ENCODE data around the gene KRTAP9-4. TPM values are rescaled to one million over a fixed set of nuclear protein-coding genes. Genes with fewer than 3 reads are reported as not detected.
"Not testable (repeated sequence)": the region's sequence is repeated elsewhere in the genome, so short reads cannot be mapped to it uniquely, and the experiment has no call there.

Gene KRTAP9-4
- total RNA-seq, 6 experiments from 2014 or later: not detected

- Histone ChIP-seq H3K27ac (no peak overlapping the region), H3K4me3 (no peak overlapping the region), H3K4me1 (no peaks in the 10 kb centered on the region), H3K9me3 (no peaks in the 10 kb centered on the region), H3K36me3 (no peaks in the 10 kb centered on the region), H3K27me3 (no peaks in the 10 kb centered on the region)
- ATAC-seq: no peak
- intact Hi-C loops (cut with DNase I): no loop called here
- WGBS (ENCODE audit: insufficient coverage, low coverage, low lambda C conversion rate, missing lambda C conversion rate): 76% methylated on average over 4 of the region's 6 CpGs
- no peak for DNase-seq
- TF ChIP-seq POLR2A (IDR thresholded peaks at IDR 0.05): no peak
- TF ChIP-seq, protein P1, sequence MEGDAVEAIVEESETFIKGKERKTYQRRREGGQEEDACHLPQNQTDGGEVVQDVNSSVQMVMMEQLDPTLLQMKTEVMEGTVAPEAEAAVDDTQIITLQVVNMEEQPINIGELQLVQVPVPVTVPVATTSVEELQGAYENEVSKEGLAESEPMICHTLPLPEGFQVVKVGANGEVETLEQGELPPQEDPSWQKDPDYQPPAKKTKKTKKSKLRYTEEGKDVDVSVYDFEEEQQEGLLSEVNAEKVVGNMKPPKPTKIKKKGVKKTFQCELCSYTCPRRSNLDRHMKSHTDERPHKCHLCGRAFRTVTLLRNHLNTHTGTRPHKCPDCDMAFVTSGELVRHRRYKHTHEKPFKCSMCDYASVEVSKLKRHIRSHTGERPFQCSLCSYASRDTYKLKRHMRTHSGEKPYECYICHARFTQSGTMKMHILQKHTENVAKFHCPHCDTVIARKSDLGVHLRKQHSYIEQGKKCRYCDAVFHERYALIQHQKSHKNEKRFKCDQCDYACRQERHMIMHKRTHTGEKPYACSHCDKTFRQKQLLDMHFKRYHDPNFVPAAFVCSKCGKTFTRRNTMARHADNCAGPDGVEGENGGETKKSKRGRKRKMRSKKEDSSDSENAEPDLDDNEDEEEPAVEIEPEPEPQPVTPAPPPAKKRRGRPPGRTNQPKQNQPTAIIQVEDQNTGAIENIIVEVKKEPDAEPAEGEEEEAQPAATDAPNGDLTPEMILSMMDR (IDR thresholded peaks at IDR 0.05): no peak
Measured at GRCh38 chr17:41226051-41226450, 23.4 kb upstream of the KRTAP9-4 start.

- no CpG with 5 or more reads among the region's 4 CpGs for WGBS (ENCODE audit: insufficient coverage, low coverage, low lambda C conversion rate, missing lambda C conversion rate)
- H3K36me3 ChIP-seq; intact Hi-C loops (cut with DNase I); H3K9me3 ChIP-seq; H3K4me3 ChIP-seq; H3K27ac ChIP-seq; H3K4me1 ChIP-seq; ATAC-seq; DNase-seq; H3K27me3 ChIP-seq: not testable (repeated sequence)
Measured at GRCh38 chr17:41226598-41227095, 22.8 kb upstream of the KRTAP9-4 start, which contains the start of gene KRTAP9-2. KRTAP9-2 (plus strand) TSS chr17:41226648; CDS start chr17:41226655, 7 bp downstream.

DNA sequence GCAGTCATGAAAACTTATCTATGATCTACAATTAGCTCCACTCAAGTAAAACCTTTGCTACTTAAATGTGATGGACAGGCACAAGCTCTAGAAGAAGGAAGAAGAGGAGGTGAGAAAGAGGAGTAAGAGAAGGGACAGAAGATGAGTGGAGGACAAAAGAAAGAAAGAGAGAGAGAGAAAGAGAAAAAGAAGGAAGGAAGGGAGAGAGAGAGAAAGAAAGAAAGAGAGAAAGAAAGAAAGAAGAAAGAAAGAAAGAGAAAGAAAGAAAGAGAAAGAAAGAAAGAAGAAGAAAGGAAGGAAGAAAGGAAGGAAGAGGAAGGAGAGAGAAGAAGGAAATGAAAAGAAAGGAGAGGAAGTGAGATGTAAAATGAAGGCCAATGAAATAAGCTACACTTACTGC, 19.4 kb upstream of the KRTAP9-4 start:
- H3K36me3 ChIP-seq: no peaks in the 10 kb centered on the region
- no peak overlapping the region for H3K27ac ChIP-seq
- H3K27me3 ChIP-seq: no peaks in the 10 kb centered on the region
- no peak overlapping the region for H3K4me3 ChIP-seq
- no peak for DNase-seq
- no peak for ATAC-seq
- H3K4me1 ChIP-seq: no peaks in the 10 kb centered on the region
- no peak for TF ChIP-seq POLR2A (IDR thresholded peaks at IDR 0.05)
- TF ChIP-seq, protein P1 (IDR thresholded peaks at IDR 0.05): no peak
- intact Hi-C loops (cut with DNase I): no loop called here
- no peaks in the 10 kb centered on the region for H3K9me3 ChIP-seq

DNA sequence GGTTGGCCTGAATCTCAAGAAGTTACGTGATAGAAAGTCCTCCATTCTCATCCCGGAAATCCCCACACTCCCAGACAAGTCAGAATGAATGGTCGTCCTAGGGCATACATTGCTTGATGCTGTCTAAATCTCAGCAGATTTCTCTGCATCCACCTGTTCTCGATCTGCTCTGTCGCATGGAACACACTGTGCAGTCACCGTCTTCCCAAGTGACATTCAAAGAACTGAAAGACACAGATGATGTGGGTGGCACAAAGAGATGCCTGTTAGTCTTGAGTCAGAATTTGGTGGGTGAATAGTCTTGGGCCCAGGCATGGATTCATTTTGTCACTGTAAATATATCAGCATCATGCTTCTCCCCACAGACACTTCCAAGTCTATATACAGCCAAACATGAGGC, 17.8 kb upstream of the KRTAP9-4 start:
- no peaks in the 10 kb centered on the region for H3K4me1 ChIP-seq
- no peak for ATAC-seq
- intact Hi-C loops (cut with DNase I): no loop called here
- DNase-seq: no peak
- H3K27me3 ChIP-seq: no peaks in the 10 kb centered on the region
- H3K9me3 ChIP-seq: no peaks in the 10 kb centered on the region
- H3K27ac ChIP-seq: no peak overlapping the region
- H3K4me3 ChIP-seq: no peak overlapping the region
- TF ChIP-seq POLR2A (IDR thresholded peaks at IDR 0.05): no peak
- TF ChIP-seq, protein P1 (IDR thresholded peaks at IDR 0.05): no peak
- no peaks in the 10 kb centered on the region for H3K36me3 ChIP-seq
- 64% methylated on average over 4 of the region's 6 CpGs for WGBS (ENCODE audit: insufficient coverage, low coverage, low lambda C conversion rate, missing lambda C conversion rate)

DNA sequence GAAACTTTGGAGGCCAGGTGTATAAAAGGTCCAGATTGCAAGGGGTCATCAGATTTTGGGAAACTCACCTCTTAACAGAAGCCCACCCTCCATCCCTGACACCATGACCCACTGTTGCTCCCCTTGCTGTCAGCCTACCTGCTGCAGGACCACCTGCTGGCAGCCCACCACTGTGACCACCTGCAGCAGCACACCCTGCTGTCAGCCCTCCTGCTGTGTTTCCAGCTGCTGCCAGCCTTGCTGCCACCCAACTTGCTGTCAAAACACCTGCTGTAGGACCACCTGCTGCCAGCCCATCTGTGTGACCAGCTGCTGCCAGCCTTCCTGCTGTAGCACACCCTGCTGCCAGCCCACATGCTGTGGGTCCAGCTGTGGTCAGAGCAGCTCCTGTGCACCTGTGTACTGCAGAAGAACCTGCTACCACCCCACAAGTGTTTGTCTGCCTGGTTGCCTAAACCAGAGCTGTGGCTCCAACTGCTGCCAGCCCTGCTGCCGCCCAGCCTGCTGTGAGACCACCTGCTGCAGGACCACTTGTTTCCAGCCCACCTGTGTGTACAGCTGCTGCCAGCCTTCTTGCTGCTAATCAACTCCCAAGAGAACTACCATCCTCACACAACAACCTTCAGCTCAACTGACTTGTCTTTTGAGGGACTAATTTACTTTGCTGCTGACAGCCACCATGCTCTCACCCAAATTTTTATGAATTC, 16.9 kb upstream of the KRTAP9-4 start, which contains the start of gene KRTAP9-3:
KRTAP9-3 (plus strand) TSS at position 51 of the 707 bp plus-strand sequence; CDS start at position 104, 53 bp downstream.
- H3K9me3 ChIP-seq; H3K27ac ChIP-seq; H3K4me3 ChIP-seq; H3K27me3 ChIP-seq; DNase-seq; H3K4me1 ChIP-seq; ATAC-seq; intact Hi-C loops (cut with DNase I); H3K36me3 ChIP-seq: not testable (repeated sequence)
- no CpG with 5 or more reads among the region's 1 CpG for WGBS (ENCODE audit: insufficient coverage, low coverage, low lambda C conversion rate, missing lambda C conversion rate)

DNA sequence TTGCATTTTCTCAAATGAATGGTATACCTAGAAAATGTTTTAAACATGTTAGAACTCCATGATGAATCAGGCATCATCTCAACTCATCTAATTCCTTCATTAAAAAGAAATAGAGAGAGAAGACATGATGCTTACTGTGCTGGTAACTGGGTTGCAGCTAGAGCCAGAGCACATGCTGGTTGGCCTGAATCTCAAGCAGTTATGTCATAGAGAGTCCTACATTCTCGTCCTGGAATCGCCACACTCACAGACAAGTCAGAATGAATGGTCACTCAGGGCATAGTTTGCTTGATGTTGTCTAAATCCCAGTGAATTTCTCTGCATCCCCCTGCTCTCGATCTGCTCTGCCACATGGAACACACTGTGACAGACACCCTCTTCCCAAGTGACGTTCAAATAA, 12.4 kb upstream of the KRTAP9-4 start:
- intact Hi-C loops (cut with DNase I); H3K27me3 ChIP-seq; H3K9me3 ChIP-seq; H3K27ac ChIP-seq; ATAC-seq; H3K4me1 ChIP-seq; H3K4me3 ChIP-seq; H3K36me3 ChIP-seq; DNase-seq: not testable (repeated sequence)
- WGBS (ENCODE audit: insufficient coverage, low coverage, low lambda C conversion rate, missing lambda C conversion rate): 50% methylated on average over 1 of the region's 4 CpGs

- H3K4me1 ChIP-seq; H3K36me3 ChIP-seq; intact Hi-C loops (cut with DNase I); H3K27me3 ChIP-seq; DNase-seq; H3K27ac ChIP-seq; ATAC-seq; H3K9me3 ChIP-seq; H3K4me3 ChIP-seq: not testable (repeated sequence)
- no CpG with 5 or more reads among the region's 3 CpGs for WGBS (ENCODE audit: insufficient coverage, low coverage, low lambda C conversion rate, missing lambda C conversion rate)
Measured at GRCh38 chr17:41237949-41238437, 11.5 kb upstream of the KRTAP9-4 start, which contains the start of gene KRTAP9-8. KRTAP9-8 (plus strand) TSS chr17:41237999; CDS start chr17:41238052, 53 bp downstream.

DNA sequence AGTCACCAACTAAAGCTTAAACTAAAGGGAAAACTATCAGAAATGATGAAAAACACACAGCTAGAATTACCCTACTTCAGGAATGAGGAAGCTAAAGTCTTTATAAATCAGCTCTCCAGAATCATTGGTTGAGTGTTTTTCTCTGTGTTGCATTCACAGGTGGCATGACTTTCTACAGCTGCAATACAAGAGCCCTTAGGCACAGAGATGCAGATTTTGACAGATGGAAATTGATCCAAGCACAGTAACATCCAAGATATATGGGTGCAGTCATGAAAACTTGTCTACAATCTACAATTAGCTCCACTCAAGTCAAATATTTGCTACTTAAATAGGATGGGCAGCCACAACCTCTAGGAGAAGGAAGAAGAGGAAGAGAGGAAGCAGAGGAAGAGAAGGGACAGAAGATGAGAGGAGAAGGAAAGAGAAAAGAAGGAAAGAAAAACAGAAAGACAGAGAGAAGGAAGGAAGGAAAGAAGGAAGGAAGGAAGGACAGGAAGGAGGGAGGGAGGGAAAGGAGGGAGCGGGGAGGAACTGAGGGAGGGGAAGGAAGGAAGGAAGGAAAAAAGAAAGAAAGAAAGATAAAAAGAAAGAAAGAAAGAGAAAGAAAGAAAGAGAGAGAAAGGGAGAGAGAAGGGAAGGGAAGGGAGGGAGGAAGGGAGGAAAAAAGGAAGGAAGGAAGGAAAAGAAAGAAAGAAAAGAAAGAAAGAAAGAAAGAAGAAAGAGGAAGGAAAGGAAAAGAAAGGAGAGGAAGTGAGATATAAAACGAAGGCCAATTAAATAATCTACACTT, 2.3 kb upstream of the KRTAP9-4 start:
- H3K27me3 ChIP-seq; DNase-seq; ATAC-seq; H3K9me3 ChIP-seq; H3K27ac ChIP-seq; intact Hi-C loops (cut with DNase I); H3K36me3 ChIP-seq; H3K4me3 ChIP-seq; H3K4me1 ChIP-seq: not testable (repeated sequence)
- 15% methylated on average over 2 of the region's 2 CpGs for WGBS (ENCODE audit: insufficient coverage, low coverage, low lambda C conversion rate, missing lambda C conversion rate)

All from right lobe of liver (tissue), 6 donors.